GM19467 (cell line): ENCODE results near the gene NARS2.
"Not testable (repeated sequence)": the region's sequence is repeated elsewhere in the genome, so short reads cannot be mapped to it uniquely, and the experiment has no call there.

Experiments used
- ATAC-seq: cut with Tn5 transposase; IDR thresholded peaks from one replicate; pipeline ENCODE4 v1.9.1; 2021; ENCODE audit warnings: mild to moderate bottlenecking, moderate library complexity; ENCODE audit not compliant: unreplicated experiment

Gene NARS2

DNA sequence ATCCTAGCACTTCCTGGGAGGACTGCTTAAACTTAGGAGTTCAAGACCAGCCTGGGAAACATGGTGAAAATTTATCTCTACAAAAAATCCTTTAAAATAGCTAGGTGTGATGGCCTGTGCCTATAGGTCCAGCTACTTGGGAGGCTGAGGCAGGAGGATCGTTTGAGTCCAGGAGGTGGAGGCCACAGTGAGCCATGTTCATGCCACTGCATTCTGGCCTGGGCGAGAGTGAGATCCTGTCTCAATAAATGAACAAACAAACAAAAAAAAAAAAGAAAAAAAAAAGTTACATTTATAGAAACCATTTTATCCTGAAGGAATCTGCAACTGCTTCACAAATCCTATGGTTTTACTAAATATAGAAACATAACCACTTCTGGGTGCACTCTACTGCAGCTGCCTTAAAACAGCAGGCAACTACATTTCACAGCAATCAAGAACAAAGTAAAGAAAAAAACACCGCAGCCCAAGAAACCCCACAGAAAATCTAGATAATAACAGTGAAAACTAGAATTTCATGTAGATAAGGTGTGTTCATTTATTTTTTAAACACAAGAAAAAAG lies 81.2 kb downstream of the NARS2 start:
- no peak for ATAC-seq

DNA sequence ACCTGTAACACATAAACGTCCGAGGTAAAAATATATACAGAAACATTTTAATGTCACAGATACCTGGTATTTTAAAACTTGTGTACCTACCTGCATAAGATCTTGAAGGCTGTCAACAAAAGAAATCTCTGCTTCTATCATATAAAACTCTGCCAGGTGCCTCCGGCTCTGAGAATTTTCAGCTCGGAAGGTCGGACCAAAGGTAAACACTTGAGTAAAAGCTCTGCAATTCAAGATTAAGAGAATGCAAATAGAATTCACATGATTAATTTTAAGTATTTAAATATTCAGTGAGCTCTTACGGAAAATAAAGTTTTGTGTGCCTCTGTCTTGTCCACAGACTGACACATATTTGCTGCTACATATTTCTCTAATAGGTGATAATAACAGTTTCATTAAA lies 81.7 kb downstream of the NARS2 start:
- ATAC-seq = no peak

DNA sequence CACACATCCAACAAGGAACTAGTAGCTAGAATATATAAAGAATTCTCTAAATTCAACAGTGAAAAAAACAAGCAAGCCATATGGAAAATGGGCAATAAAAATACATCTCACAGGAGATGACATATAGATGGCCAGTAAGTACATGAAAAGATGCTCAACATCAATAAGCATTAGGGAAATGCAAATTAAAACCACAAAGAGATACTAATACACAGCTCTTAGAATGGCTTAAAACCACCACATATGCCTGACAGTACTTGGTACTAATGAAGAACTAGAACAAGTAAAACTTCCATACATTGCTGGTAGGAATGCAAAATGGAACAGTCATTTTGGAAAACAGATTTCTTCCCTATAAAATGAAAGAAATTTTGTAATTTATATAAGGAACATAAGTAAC lies 85.5 kb downstream of the NARS2 start:
- no peak for ATAC-seq

DNA sequence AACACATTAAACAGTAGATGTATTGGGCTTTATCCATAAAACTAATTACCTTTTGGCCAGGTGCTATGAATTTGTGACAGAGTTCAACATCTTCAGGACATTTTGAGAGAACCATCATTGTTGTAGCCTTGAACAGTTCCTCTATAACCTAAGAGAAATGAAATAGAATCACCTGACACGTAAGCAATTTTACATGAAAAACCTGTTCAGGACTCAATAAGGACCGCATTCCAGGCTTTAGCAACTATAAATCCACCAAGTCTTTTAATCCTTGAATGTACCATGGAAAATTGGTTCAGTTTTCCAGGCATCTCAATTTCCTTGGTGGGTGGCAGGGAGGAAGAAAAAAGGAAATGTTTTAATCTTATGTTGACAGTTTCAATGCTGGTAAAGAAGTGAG lies 96.1 kb downstream of the NARS2 start:
- ATAC-seq = no peak

DNA sequence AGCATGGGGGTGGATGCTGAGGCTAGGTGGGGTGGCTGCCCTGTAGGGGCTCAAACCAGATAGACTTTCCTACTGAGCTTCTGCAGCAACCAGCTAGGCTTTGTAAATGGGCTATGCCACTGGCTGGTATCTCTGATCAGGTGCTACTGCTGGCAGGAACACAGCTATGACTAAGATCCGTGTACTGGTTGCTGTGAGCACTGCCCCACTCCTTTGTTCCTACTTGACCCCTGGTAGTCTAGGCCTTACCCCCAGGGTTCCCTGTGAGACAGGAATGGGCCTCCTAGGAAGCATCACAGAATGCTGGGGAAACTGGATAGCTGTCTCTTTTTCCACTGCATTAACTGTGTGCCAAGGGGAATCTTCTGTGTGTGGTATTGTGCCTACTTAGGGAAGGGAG lies 98.6 kb downstream of the NARS2 start:
- no peak for ATAC-seq

DNA sequence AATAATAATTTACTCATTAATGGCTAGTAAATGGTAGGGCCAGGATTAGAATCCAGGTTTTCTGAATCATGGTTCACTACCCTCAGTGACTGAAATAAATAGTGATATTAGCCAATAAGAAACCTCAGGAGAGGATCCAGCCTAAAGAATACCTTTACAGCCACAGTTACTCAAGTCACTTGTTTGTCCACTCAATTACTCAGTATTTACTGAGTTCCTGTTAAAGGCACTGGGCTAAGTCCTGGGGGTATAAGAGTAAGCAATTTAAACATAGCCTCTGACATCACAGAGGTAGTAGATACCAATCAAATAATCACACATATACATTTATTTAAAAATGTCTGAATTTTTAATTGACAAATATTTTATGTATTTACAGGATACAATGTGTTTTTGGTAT lies 100.2 kb downstream of the NARS2 start:
- no peak for ATAC-seq

DNA sequence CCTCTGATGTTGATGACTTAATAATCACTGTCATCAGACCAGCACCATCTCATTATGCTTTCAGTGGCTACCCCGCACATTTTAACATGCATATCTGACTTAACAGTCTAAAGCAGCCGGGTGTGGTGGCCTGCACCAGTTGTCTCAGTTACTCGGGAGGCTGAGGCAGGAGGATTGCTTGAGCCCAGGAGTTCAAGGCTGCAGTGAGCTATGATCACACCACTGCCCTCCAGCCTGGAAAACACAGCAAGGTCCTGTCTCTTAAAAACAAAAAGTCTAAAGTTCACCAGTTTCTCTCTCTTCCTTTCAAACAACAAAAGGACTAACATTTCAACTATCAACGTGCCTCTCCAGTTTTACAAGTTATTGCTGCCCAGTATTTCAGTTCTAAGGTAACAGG lies 101.8 kb downstream of the NARS2 start:
- no peak for ATAC-seq

DNA sequence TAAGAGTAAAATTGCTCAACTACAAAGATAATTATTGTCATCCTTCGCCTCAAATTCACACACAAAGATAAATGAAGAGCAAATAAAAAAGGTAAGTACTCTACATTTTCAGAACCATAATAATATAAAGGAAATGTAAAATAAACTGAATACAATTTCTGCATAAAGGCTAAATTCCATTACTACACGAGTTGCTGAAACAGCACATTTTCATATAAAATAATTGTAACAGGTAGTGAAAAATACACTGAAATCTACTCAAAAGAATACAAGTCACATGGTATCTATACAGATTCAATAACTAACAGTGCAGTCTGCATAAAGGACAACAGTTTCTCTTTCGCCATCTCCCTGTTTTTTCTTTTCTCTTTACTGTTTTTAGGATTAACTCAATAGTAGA lies 102.3 kb downstream of the NARS2 start:
- no peak for ATAC-seq

DNA sequence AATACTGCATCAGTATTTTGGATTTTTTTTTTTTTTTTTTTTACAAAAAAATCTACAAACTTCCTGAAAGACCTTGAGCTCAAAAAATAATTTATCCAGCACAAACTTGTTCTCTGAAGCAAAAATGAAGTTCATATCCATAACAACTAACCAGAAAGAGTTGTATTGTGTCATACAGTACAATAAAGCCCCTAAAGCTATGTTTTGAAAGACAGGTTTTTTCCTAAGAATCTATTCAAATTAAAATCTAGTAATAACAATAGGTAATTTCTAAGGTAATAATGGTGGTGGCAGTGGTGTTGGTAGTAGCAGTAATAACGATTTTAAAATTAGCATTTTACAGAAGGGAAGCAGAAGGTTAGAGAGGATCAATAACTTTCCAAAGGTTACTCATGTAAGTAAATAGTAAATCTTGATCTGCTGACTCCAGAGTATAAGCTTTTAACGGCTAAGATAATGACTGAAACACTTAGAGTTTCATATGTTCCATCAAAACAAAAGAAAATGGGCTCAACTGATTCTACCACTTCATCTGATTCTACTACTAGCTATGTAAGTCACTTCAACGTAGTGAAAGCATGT lies 103.7 kb downstream of the NARS2 start:
- no peak for ATAC-seq

DNA sequence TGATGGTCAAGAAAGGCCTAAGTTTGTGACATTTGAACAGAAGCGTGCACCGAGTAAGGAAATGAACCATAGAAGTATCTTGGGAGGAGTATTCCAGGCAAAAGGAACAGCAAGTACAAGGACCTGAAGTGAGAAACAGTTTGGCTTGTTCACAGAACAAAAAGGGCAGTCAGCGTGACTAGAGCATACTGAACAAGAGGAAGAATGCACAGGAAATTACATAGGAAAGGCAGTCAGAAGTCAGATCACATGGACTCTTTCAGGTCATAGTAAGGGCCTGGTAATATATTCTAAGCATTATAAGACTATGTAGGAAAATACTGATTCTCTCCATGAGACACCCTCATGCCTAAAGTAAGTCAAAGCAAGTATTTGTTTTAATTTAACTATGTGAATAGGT lies 104.8 kb downstream of the NARS2 start:
- no peak for ATAC-seq

DNA sequence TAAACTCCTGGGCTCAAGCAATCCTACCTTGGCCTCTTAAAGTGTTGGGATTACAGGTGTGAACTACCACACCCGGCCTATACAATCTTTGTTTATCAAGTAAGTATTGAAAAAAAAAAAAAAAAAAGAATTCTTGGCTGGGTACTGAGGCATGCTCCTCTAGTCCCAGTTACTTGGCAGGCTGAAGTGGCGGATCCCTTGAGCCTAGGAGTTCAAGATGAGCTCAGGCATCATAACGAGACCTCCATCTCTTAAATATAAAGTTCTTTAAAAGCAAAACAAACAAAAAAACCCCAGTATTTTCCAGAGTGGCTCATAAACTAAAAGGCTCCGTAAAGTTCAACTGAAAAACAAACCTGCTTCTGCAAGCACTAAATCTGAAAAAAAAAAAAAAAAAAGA lies 106.7 kb downstream of the NARS2 start:
- ATAC-seq = no peak

DNA sequence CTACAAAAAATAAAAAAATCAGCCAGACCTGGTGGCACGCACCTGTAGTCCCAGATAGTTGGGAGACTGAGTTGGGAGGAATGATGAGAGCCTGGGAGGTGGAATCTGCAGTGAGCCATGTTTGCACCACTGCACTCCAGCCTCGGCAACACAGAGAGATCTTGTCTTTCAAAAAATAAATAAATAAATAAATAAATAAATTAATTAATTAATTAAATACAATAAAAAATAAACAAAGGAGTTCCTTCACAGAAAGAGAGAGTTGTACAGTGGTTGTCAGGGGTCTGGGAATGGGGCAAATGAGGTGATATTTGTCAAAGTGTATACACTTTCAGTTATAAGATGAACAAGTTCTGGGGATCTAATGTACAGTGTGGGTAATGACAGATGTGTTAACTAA lies 107.3 kb downstream of the NARS2 start:
- ATAC-seq = no peak

DNA sequence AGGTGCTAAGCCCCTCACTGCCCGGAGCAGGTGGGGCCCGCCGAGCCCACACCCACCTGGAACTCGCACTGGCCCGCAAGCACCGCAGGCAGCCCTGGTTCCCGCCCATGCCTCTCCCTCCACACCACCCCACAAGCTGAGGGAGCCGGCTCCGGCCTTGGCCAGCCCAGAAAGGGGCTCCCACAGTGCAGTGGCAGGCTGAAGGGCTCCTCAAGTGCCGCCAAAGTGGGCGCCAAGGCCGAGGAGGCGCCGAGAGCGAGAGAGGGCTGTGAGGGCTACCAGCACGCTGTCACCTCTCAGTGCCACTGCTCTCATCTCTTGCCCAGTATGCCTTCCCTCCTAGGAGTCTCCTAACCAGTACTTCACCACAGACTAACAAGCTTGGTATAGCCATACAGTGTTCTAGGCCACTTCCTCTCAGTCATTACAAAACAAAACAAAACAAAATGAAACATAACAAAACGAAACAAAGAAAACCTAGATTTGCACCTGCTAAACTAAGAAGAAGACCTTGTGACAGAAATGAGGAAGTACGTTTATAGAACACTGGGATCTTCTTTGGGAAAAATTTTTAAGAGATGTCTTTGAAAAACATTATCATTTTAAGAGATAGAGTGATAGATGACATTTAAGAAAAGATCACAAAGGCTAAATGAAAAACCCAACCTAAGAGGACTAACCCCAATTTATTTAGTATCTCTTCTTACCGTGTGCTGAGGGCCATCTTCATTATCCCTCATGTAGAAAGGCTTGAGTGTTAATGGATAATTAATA lies 109.3 kb downstream of the NARS2 start:
- ATAC-seq = peak; percentile 96

DNA sequence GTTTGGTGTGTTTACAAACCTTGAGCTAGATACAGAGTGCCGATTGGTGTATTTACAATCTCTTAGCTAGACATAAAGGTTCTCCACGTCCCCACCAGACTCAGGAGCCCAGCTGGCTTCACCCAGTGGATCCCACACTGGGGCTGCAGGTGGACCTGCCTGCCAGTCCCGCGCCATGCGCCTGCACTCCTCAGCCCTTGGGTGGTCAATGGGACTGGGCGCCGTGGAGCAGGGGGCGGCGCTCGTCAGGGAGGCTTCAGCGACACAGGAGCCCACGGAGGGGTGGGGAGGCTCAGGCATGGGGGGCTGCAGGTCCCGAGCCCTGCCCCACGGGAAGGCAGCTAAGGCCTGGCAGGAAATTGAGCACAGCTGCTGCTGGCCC lies 109.9 kb downstream of the NARS2 start:
- ATAC-seq = not testable (repeated sequence)

DNA sequence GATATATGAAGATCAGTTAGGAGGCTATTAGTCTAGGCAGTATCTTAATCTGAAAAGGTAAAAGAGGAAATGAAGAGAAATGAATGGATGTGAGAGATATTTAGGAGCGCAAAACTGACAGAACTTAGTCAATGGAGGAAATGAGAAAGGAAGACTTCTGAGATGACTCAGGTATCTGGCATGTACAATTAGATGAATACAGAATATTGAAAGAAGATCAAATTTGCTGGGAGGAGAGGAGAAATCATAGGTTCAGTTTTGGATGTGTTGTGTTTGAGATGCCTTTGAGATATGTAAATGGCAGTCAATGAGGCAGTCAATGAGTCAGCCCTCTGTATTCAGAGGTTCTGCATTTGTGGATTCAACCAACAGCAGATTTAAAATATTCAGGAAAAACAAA lies 114.2 kb downstream of the NARS2 start:
- ATAC-seq = no peak

DNA sequence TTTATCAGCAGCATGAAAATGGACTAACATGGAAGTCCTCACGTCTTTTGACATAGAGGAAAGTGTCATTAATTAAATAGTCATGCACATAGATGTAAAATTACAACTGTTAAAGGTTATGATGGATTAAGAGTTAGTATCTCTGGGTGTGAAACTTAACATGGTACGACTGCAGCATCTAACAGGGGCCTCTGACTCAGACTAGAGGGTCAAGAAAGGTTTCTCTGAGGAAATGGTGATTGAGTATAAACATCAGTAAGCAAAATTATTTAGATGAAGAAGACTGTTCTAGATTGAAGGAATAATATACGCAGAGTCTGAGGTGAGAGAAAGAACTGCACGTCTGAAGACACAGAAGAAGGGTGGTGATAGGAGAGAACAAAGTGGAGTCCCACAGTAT lies 114.9 kb downstream of the NARS2 start:
- ATAC-seq = no peak

DNA sequence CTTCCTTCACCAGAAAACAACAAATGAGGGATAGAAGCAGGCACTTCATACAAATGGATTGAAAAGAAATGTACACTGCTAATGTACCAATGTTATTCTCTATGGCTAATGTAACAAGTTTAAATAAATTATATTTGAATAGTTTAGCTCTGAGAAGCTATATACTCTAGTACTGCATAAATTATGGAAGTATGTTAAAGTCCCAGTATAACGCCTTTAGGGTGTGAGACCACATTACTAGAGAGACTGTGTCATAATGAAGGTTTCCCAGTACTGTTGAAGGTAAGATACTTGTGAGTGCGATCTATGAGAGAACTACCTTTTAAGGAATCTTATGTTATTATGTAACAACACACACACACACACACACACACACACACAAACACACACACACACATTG lies 117.2 kb downstream of the NARS2 start:
- no peak for ATAC-seq

DNA sequence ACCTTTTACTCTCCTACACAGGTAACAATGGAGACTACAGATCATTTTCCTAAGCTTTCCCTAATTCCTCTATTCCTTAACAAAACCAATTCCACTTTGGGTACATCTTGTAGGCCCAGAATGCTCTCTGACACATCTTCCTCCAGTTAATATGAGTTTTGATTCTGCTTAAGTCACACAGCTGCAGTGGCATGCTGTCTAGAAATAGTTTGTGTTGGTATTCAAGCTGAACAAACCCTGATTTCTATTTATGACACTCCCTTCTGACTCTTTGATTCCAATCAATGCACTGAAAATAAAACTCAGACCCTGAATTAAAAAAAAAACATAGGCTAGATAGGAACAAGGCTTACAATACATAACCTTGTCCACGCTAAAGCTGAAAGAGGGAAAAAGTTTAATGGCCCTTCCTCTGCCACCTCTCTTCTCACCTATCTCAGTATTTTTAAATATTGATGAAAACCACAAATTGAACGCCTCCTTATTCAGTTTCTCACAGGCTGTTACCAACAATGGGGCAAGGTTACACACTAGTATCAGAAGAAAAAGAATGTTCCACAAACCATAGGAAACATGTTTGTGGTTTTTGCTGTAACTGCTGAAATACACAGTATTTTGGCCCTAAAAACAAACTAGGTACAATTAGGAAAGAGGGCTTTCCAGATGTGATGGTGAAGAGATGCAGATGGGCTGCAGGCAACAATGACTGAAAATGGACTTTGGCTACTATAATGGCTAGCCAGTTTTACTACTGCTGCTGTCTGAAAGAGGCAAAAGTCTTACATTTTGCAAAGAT lies 121.3 kb downstream of the NARS2 start:
- no peak for ATAC-seq

DNA sequence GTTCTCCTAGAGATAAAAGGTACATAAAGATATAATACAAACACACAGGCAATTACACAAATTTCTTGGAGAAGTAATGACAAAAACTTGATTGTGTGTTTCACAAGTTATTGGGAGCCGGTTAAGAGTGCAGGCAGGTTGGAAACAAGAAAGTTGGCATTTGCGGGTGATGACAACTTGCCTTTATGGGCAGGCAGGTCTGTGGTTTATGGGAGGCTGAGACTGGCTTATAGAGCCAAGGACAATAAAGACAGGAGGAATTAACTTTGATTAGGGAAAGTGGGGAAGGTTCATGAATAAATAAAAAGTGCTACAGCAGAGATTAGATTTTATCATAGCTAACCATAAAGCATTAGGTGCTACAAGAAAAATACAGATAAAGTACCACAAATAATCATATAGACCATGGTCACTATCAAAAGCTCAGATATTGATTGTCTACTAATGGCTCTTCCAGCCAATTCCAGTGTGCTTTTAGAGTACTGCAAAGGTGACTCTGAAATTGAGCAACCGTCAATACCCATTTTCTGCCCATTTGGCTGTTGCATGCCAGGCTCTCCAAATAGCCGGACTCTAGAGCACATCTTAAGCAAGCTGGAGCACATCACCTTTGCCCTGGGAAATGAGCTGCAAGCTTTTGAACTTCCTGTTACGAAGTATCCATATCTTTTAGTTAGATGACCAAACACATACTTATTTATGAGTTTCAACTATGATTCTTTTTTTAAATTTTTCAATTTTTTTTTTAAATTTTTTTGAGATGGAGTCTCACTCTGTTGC lies 123.1 kb downstream of the NARS2 start:
- ATAC-seq = no peak

DNA sequence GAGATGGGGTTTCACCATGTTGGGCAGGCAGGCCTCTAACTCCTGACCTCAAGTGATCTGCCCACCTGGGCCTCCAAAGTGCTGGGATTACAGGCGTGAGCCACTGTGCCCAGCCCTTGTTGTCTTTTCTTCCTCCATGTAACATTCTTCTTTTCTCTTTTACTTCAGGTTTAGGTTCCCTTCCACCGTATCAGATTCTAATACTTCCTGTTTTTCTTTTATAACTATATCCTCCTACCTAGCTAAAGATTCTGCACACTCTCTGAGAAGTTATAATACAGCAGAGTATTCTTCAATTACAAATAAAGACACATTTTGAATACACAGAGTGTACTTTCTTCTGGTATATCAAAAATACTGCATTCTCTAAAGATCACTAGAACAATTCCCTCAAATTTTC lies 123.8 kb downstream of the NARS2 start:
- ATAC-seq = no peak

DNA sequence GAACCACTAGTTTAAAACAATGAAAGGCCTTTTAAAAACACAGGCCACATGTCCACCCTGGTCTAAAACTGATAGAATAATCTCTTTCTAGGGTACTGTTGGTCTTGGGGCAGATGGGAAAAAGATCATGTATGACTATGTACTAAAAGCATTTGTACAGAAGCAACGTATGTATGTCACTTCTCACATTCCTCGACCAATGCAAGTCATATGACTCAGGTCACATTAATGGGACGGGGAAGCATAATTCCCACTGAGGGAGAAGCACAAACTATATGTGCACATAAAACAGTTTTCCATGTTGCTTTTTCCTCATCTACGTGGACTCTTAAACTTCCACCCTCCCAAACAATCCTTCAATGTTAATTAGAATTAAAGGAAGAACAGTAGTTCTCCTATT lies 124.8 kb downstream of the NARS2 start:
- ATAC-seq = no peak
